Amniotic stem cell (primary cell): Measurements from ENCODE around the gene PHACTR1.
"Not testable (repeated sequence)": the region's sequence is repeated elsewhere in the genome, so short reads cannot be mapped to it uniquely, and the experiment has no call there.

Experiments
- DNase-seq: peaks from one replicate; lab custom pipeline; 2025; lab: John Stamatoyannopoulos, UW

Gene PHACTR1

GRCh38 chr6:12716298-12716916 is at the start of gene PHACTR1:
PHACTR1 (plus strand) TSS chr6:12716767.
- DNase-seq = no peak

- no peak for DNase-seq
Measured at GRCh38 chr6:12666886-12667285, 49.7 kb upstream of the PHACTR1 start.

- DNase-seq = no peak
Measured at GRCh38 chr6:12675931-12676330, 40.6 kb upstream of the PHACTR1 start.

GRCh38 chr6:12679341-12679740 is 37.2 kb upstream of the PHACTR1 start:
- no peak for DNase-seq

- no peak for DNase-seq
Measured at GRCh38 chr6:12693122-12693521, 23.4 kb upstream of the PHACTR1 start.

- no peak for DNase-seq
Measured at GRCh38 chr6:12698298-12698697, 18.3 kb upstream of the PHACTR1 start.

- DNase-seq = no peak
Measured at GRCh38 chr6:12704946-12705345, 11.6 kb upstream of the PHACTR1 start.

- DNase-seq = no peak
Measured at GRCh38 chr6:12709116-12709515, 7.5 kb upstream of the PHACTR1 start.

- DNase-seq = no peak
Measured at GRCh38 chr6:12709556-12710232, 6.9 kb upstream of the PHACTR1 start.

- DNase-seq = no peak
Measured at GRCh38 chr6:12710921-12711320, 5.6 kb upstream of the PHACTR1 start.

- DNase-seq = no peak
Measured at GRCh38 chr6:12714022-12714421, 2.5 kb upstream of the PHACTR1 start.

GRCh38 chr6:12715437-12715836 is 1.1 kb upstream of the PHACTR1 start:
- no peak for DNase-seq

GRCh38 chr6:12717356-12717755 is 789 bp downstream of the PHACTR1 start:
- no peak for DNase-seq

GRCh38 chr6:12718015-12718414 is 1.4 kb downstream of the PHACTR1 start:
- DNase-seq = no peak

GRCh38 chr6:12719017-12719416 is 2.5 kb downstream of the PHACTR1 start:
- DNase-seq = no peak

GRCh38 chr6:12720310-12720709 is 3.7 kb downstream of the PHACTR1 start:
- DNase-seq = no peak

- no peak for DNase-seq
Measured at GRCh38 chr6:12725263-12725662, 8.7 kb downstream of the PHACTR1 start.

- DNase-seq = no peak
Measured at GRCh38 chr6:12729467-12729866, 12.9 kb downstream of the PHACTR1 start.

- DNase-seq = not testable (repeated sequence)
Measured at GRCh38 chr6:12730809-12731208, 14.2 kb downstream of the PHACTR1 start.

GRCh38 chr6:12733876-12734275 is 17.3 kb downstream of the PHACTR1 start:
- no peak for DNase-seq

GRCh38 chr6:12735786-12736185 is 19.2 kb downstream of the PHACTR1 start:
- DNase-seq = no peak

GRCh38 chr6:12748411-12748810 is 31.8 kb downstream of the PHACTR1 start:
- no peak for DNase-seq

GRCh38 chr6:12748815-12749521 is 32.4 kb downstream of the PHACTR1 start:
- no peak for DNase-seq
